GM21576 (cell line): ENCODE measurements around the gene MMEL1.
"Not testable (repeated sequence)": the region's sequence is repeated elsewhere in the genome, so short reads cannot be mapped to it uniquely, and the experiment has no call there.

Source experiments
- ATAC-seq: cut with Tn5 transposase; IDR thresholded peaks from one replicate; pipeline ENCODE4 v1.9.1; 2021; ENCODE audit warnings: mild to moderate bottlenecking, moderate library complexity; ENCODE audit not compliant: unreplicated experiment

MMEL1 gene

DNA sequence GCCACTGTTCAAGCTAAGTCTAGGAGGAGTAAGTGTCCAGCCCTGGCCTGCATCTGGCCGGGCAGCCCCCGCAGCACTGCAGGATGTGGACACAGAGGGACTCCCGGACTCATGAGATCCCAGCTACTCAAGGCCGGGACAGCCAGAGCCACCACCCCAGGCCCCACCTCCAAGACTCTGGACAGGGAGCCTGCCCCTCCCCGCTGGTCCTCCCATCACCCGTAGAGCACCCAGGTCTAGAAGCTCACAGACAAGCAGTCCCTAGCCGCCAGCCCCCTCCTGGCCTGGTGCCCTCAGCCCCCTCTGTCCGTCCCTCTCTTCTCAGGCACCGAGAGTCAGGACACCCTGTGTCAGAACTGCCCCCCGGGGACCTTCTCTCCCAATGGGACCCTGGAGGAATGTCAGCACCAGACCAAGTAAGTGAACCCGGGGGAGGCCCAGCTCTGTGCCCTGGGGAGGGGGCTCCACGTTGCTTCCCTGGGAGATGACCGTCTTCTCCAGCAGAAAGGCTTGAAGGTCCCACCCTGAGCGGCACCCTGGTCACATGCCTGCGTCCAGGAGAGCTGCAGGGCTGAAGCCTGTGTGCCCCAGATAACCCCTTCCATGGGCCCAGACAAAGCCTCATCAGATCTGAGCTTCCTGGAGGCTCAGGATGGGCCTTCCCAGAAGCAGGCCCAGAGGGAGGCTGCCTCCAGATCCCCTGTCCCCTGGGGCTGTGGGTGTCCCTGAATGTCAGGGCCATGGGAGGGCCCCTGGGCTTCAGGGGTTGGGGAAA, 72.3 kb downstream of the MMEL1 start:
- no peak for ATAC-seq

- no peak for ATAC-seq
Observed at GRCh38 chr1:2559509-2560298, 73.1 kb downstream of the MMEL1 start.

DNA sequence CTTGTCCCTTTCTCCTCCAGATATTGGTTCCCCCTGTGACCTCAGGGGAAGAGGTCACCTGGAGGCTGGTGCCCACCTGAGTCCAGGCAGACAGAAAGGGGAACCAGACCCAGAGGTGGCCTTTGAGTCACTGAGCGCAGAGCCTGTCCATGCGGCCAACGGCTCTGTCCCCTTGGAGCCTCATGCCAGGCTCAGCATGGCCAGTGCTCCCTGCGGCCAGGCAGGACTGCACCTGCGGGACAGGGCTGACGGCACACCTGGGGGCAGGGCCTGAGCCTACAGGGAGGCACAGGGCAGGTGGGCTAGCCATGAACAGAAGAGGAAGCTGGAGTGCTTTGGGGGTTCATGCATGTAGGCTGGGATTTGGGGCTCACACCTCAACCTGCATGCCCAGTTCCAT, 74.0 kb downstream of the MMEL1 start:
- ATAC-seq = no peak

GRCh38 chr1:2558420-2558819, 74.4 kb downstream of the MMEL1 start:
- ATAC-seq = no peak

GRCh38 chr1:2557482-2558400, 75.1 kb downstream of the MMEL1 start:
- ATAC-seq = no peak

- ATAC-seq = no peak
Observed at GRCh38 chr1:2556678-2557481, 75.9 kb downstream of the MMEL1 start.

DNA sequence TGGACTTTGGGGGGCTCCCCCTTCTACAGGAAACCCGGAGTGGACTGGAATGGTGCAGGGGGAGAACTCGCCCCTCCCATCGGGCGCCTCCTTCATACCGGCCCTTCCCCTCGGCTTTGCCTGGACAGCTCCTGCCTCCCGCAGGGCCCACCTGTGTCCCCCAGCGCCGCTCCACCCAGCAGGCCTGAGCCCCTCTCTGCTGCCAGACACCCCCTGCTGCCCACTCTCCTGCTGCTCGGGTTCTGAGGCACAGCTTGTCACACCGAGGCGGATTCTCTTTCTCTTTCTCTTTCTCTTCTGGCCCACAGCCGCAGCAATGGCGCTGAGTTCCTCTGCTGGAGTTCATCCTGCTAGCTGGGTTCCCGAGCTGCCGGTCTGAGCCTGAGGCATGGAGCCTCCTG, 76.5 kb downstream of the MMEL1 start, which contains the start of gene TNFRSF14:
TNFRSF14 (plus strand) TSS at position 95 of the 401 bp plus-strand sequence; CDS start at position 389, 294 bp downstream.
- peak; percentile 23 for ATAC-seq

- ATAC-seq = peak; percentile 31
Observed at GRCh38 chr1:2555634-2556276, 77.1 kb downstream of the MMEL1 start.

- ATAC-seq = no peak
Observed at GRCh38 chr1:2554621-2555387, 78.0 kb downstream of the MMEL1 start.

GRCh38 chr1:2553871-2554620, 78.8 kb downstream of the MMEL1 start:
- ATAC-seq = no peak

GRCh38 chr1:2553076-2553475, 79.7 kb downstream of the MMEL1 start:
- not testable (repeated sequence) for ATAC-seq

DNA sequence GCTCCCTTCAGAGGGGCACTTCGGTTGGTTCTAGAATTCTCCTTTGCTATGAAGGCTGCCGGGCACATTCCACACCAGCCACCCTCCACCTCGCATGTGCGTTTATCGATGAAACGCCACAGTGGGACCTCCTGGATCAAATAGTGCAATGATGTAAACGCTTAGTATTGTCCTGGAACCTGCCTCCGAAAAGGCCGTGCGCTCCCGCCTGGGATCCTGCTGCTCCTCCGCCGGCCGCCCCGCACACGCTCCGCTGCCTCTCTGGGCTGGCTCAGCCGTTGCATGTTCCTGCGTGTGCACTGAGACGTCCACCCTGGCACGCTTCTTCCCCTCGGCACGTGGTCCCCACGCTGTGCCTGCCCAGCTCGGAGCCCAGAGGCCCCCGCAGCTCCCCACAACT, 80.6 kb downstream of the MMEL1 start:
- no peak for ATAC-seq

DNA sequence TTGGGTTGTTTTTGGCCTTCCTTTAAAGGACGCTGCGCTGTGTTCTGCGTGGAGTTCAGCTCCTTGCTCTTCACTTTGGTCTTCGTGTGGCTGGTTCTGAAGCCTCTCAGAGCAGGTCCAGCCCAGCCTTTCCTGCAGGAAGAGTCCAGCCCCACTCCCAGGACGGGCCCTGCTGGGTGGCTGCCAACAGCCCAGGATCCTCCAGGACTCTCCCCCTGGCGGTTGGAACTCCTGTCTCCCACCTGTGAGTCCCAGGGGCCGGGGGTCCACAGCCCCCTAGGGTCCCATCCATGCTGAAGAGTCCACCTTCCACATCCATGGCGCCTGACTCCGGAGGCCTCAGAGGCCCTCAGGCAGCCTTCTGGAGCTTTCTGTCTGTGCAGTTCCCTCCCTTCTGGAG, 81.3 kb downstream of the MMEL1 start:
- not testable (repeated sequence) for ATAC-seq

DNA sequence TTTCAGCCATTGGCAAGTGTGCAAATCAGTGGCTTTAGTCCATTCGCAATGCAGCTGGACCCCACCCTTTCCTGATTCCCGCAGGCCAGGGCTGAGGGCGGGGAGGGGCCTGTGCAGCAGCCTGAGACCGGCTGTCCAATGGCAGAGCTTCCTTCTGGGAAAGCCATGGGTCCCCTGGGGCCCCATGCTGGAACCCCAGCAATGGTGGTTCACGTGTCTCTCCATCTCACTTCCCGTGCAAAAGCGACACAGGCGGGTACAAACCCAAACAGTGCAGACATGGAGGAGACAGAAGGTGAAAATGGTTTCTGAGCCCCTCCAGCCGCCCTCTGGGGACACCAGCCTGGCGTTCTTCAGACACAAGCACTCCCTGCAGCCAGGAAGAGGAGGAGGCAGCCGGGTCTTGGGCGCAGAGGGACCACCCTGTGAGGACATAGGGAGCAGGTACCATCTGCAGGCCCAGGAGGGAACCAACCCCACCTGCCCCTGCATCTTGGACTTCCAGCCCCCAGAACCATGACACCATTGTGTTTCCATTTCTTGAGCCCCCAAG, 82.4 kb downstream of the MMEL1 start:
- not testable (repeated sequence) for ATAC-seq

- not testable (repeated sequence) for ATAC-seq
Observed at GRCh38 chr1:2549367-2550029, 83.3 kb downstream of the MMEL1 start.

DNA sequence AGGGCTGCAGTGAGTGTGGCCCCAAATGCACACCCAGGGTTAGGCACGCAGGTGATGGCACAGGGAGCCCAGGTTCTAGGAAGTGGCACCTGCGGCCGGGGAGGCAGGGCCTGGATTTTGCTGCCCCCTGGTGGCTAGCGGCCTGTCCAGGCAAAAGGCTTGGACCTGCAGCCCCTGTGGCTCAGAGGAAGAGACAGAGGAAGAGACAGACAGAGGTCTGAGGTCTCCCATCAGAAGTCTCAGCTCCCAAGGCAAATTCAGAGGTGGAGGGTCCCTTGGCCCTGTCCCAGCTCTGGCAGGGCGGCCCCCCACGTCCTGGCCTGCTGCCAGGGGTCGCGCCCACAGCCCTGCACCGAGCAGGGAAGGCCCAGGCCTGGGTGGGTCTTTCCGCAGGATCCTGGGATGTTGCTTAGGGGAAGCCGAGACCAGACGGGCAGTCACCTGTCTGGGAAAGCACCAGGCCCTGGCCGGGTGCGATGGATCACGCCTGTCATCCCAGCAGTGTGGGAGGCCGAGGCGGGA, 84.7 kb downstream of the MMEL1 start:
- no peak for ATAC-seq
